GM23338 (cell line): Measurements from ENCODE around the gene PAM16. TPM values are rescaled to one million over a fixed set of nuclear protein-coding genes. Genes with fewer than 3 reads are reported as not detected.

Experiments
- ATAC-seq: fragments of 200-7000 bp; cut with Tn5 transposase; 3 replicates; pipeline ENCODE4 v1.9.1; 2020
- DNase-seq: peaks from one replicate; pipeline ENCODE4 v3.0.0-alpha.2; 2015; ENCODE audit warnings: low spot score
- H2AFZ ChIP-seq: fragments of 200-600 bp; sonication (generic); 2 replicates; pipeline ENCODE4 v1.8.0; 2016; ENCODE audit warnings: antibody characterized with exemption, mild to moderate bottlenecking, moderate library complexity
- H3F3A ChIP-seq: fragments of 200-600 bp; sonication (generic); replicated peaks from 2 replicates; pipeline ENCODE4 v1.8.0; 2017; ENCODE audit warnings: antibody characterized with exemption, mixed run types, low read depth
- H3K27ac ChIP-seq: fragments of 200-600 bp; sonication (generic); 2 replicates; pipeline ENCODE4 v1.6.1; 2016; ENCODE audit warnings: low read depth
- H3K27me3 ChIP-seq: fragments of 200-600 bp; sonication (generic); 2 replicates; pipeline ENCODE4 v1.8.0; 2016; ENCODE audit warnings: mild to moderate bottlenecking, mixed run types, moderate library complexity; ENCODE audit not compliant: insufficient read depth
- H3K36me3 ChIP-seq: fragments of 200-600 bp; sonication (generic); 2 replicates; pipeline ENCODE4 v1.8.0; 2016; ENCODE audit warnings: mild to moderate bottlenecking; ENCODE audit not compliant: insufficient read depth
- H3K4me1 ChIP-seq: fragments of 200-600 bp; sonication (generic); 2 replicates; pipeline ENCODE4 v1.8.0; 2016; ENCODE audit warnings: mild to moderate bottlenecking, moderate library complexity; ENCODE audit not compliant: insufficient read depth
- H3K4me2 ChIP-seq: fragments of 200-600 bp; sonication (generic); 2 replicates; pipeline ENCODE4 v1.7.1; 2017; ENCODE audit warnings: mixed run types
- H3K4me3 ChIP-seq: fragments of 200-600 bp; sonication (generic); 2 replicates; pipeline ENCODE4 v1.6.1; 2016; ENCODE audit warnings: mixed run types
- H3K79me2 ChIP-seq: fragments of 200-600 bp; sonication (generic); replicated peaks from 2 replicates; pipeline ENCODE4 v1.8.0; 2017; ENCODE audit warnings: mild to moderate bottlenecking; ENCODE audit not compliant: insufficient read depth
- H3K9me2 ChIP-seq: fragments of 200-600 bp; sonication (generic); 2 replicates; pipeline ENCODE4 v1.8.0; 2017; ENCODE audit not compliant: insufficient read depth
- H4K20me1 ChIP-seq: fragments of 200-600 bp; sonication (generic); replicated peaks from 2 replicates; pipeline ENCODE4 v1.8.0; 2017; ENCODE audit warnings: mild to moderate bottlenecking; ENCODE audit not compliant: insufficient read depth
- H3K27ac Mint-ChIP-seq: 2 replicates; pipeline ENCODE4 v1.8.0; 2020; ENCODE audit warnings: inconsistent platforms, mild to moderate bottlenecking, moderate library complexity, mixed read lengths
- H3K27me3 Mint-ChIP-seq: 3 replicates; pipeline ENCODE4 v1.8.0; 2022; ENCODE audit warnings: low read depth, mild to moderate bottlenecking, moderate library complexity, mixed read lengths, inconsistent platforms; ENCODE audit not compliant: insufficient read depth, poor library complexity
- H3K36me3 Mint-ChIP-seq: 3 replicates; pipeline ENCODE4 v1.8.0; 2021; ENCODE audit warnings: low read depth, mild to moderate bottlenecking, inconsistent platforms, moderate library complexity, mixed read lengths
- H3K4me1 Mint-ChIP-seq: 3 replicates; pipeline ENCODE4 v1.8.0; 2020; ENCODE audit warnings: mild to moderate bottlenecking, inconsistent platforms, mixed read lengths
- H3K4me3 Mint-ChIP-seq: 3 replicates; pipeline ENCODE4 v1.8.0; 2021; ENCODE audit warnings: moderate library complexity, mild to moderate bottlenecking, inconsistent platforms, mixed read lengths
- H3K9me3 Mint-ChIP-seq: 3 replicates; pipeline ENCODE4 v1.8.0; 2020; ENCODE audit warnings: moderate library complexity, mild to moderate bottlenecking, inconsistent platforms, mixed read lengths
- POLR2AphosphoS5 ChIP-seq: IDR thresholded peaks from 2 replicates; pipeline ENCODE4 v1.6.1; 2016; ENCODE audit warnings: antibody characterized with exemption, low read depth
- polyA plus RNA-seq: library from polyadenylated mRNA; unstranded; fragments of >200 nt; fragmentation: Nextera tagmentation; extraction: Ambion mirVana; gene quantifications from 2 replicates; pipeline ENCODE4 v1.2.1, GENCODE V29; 2016
- total RNA-seq: library from RNA; depleted of rRNA; stranded (reverse); fragments of >200 nt; shearing (Covaris generic); gene quantifications from 2 replicates; pipeline ENCODE4 v1.2.3, GENCODE V29; 2014
- TF ChIP-seq, protein P1 (sequence below): fragments of 250-450 bp; sonication (Bioruptor Pico); IDR thresholded peaks from 2 replicates; pipeline ENCODE4 v1.5.0; 2020; ENCODE audit warnings: mild to moderate bottlenecking, moderate library complexity

Gene PAM16
- total and polyA plus RNA-seq, 2 experiments from 2014 or later = 84.1 to 283 TPM

DNA sequence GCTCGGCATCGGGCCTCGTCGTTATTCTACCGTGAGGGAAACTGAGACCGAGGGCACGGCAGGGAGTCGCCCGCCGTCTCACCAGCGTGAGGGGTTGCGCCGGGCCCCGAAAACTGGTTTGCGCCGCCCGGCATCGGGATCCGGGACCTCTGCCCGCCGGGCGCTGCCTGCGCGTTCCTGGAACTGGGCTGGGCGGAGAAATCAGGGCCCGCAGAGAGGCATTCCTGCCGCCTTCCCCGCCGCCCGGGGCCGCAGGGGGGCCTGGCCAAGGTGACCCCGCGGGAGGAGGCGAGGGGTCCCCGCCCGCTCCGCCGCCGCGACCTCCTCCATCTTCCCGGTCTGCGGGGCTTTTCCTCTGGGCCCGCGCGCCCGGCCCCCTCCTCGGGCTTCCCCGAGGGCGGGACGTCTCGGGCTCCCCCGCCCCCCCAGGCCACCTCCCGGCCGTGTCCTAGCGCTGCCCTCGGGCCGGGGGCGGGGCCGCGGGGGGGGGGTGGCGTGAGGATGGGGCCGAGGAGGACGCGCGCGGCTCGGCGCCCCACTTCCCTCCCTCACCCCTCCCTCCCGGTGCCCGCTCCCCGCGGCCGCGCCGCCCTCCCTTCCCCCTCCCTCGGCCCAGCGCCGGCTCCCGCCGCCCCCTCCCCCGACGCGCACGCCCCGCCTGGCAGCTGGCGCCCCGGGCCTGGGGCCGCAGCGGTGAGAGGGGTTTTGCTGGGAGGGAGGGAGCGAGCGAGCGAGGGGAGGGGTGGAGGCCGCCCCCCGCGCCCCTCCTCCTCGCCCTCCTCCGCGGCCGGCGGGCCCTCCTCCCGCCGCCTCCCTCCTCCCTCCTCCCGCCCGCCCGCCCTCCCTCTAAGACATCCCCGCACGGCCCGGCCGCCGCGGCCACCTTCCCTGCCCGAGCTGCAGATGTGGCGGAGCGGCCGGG, 35.7 kb downstream of the PAM16 start, which contains the start of gene GLIS2:
GLIS2 (plus strand) TSS at position 882 of the 922 bp plus-strand sequence. CDS start 16,214 bp downstream, outside the sequence.
- Mint-ChIP-seq H3K9me3 (peaks cover 3% of the 10 kb centered on the region; the same call in 1 of the 3 replicates), H3K4me3 (peak within 1 kb of the TSS; percentile 85), H3K27ac (no peak within 1 kb of the TSS), H3K27me3 (peaks cover 24% of the 10 kb centered on the region), H3K4me1 (peaks cover 16% of the 10 kb centered on the region), H3K36me3 (no peaks in the 10 kb centered on the region; the same call in 2 of the 3 replicates)
- Histone ChIP-seq H3K27me3 (peaks cover 19% of the 10 kb centered on the region), H3K27ac (peak within 1 kb of the TSS; percentile 79; the same call in 1 of the 2 replicates), H3K4me2 (peak within 1 kb of the TSS; percentile 96), H3K4me1 (peaks cover 32% of the 10 kb centered on the region), H3K79me2 (peaks cover 34% of the 10 kb centered on the region), H2AFZ (peak within 1 kb of the TSS; percentile 28), H3K9me2 (no peaks in the 10 kb centered on the region), H4K20me1 (peaks cover 16% of the 10 kb centered on the region; the same call in 1 of the 2 replicates), H3K36me3 (no peaks in the 10 kb centered on the region), H3K4me3 (peak within 1 kb of the TSS; percentile 84), H3F3A (peaks cover 19% of the 10 kb centered on the region)
- TF ChIP-seq POLR2AphosphoS5 = peak; percentile 40; the same call in 1 of the 2 replicates
- TF ChIP-seq, protein P1, sequence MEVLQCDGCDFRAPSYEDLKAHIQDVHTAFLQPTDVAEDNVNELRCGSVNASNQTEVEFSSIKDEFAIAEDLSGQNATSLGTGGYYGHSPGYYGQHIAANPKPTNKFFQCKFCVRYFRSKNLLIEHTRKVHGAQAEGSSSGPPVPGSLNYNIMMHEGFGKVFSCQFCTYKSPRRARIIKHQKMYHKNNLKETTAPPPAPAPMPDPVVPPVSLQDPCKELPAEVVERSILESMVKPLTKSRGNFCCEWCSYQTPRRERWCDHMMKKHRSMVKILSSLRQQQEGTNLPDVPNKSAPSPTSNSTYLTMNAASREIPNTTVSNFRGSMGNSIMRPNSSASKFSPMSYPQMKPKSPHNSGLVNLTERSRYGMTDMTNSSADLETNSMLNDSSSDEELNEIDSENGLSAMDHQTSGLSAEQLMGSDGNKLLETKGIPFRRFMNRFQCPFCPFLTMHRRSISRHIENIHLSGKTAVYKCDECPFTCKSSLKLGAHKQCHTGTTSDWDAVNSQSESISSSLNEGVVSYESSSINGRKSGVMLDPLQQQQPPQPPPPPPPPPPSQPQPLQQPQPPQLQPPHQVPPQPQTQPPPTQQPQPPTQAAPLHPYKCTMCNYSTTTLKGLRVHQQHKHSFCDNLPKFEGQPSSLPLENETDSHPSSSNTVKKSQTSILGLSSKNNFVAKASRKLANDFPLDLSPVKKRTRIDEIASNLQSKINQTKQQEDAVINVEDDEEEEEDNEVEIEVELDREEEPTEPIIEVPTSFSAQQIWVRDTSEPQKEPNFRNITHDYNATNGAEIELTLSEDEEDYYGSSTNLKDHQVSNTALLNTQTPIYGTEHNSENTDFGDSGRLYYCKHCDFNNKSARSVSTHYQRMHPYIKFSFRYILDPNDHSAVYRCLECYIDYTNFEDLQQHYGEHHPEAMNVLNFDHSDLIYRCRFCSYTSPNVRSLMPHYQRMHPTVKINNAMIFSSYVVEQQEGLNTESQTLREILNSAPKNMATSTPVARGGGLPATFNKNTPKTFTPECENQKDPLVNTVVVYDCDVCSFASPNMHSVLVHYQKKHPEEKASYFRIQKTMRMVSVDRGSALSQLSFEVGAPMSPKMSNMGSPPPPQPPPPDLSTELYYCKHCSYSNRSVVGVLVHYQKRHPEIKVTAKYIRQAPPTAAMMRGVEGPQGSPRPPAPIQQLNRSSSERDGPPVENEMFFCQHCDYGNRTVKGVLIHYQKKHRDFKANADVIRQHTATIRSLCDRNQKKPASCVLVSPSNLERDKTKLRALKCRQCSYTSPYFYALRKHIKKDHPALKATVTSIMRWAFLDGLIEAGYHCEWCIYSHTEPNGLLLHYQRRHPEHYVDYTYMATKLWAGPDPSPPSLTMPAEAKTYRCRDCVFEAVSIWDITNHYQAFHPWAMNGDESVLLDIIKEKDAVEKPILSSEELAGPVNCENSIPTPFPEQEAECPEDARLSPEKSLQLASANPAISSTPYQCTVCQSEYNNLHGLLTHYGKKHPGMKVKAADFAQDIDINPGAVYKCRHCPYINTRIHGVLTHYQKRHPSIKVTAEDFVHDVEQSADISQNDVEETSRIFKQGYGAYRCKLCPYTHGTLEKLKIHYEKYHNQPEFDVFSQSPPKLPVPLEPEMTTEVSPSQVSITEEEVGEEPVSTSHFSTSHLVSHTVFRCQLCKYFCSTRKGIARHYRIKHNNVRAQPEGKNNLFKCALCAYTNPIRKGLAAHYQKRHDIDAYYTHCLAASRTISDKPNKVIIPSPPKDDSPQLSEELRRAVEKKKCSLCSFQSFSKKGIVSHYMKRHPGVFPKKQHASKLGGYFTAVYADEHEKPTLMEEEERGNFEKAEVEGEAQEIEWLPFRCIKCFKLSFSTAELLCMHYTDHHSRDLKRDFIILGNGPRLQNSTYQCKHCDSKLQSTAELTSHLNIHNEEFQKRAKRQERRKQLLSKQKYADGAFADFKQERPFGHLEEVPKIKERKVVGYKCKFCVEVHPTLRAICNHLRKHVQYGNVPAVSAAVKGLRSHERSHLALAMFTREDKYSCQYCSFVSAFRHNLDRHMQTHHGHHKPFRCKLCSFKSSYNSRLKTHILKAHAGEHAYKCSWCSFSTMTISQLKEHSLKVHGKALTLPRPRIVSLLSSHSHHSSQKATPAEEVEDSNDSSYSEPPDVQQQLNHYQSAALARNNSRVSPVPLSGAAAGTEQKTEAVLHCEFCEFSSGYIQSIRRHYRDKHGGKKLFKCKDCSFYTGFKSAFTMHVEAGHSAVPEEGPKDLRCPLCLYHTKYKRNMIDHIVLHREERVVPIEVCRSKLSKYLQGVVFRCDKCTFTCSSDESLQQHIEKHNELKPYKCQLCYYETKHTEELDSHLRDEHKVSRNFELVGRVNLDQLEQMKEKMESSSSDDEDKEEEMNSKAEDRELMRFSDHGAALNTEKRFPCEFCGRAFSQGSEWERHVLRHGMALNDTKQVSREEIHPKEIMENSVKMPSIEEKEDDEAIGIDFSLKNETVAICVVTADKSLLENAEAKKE (CRISPR knock-in tag) = no peak
- peak; percentile 89 for DNase-seq
- ATAC-seq = peak; percentile 24
